ENCODE results near the gene TRAF5. TPM values are rescaled to one million over a fixed set of nuclear protein-coding genes. Genes with fewer than 3 reads are reported as not detected.

Gene TRAF5
- polyA plus RNA-seq, 2 of the 4 experiments (the other 2 are of a cell fraction): 8.2 to 14.6 TPM

- no peak for DNase-seq (ENCODE audit: low read depth in 1 of 2, low spot score in 1 of 2)
- Histone ChIP-seq H3K27ac (no peak overlapping the region), H3K9me3 (no peaks in the 10 kb centered on the region), H3K4me2 (no peak overlapping the region), H3K4me1 (0 out of 3 replicates have a peak, but pooled peaks cover 5% of the 10 kb centered on the region), H3K4me3 (no peak overlapping the region)
- no peak for TF ChIP-seq EP300 (IDR thresholded peaks at IDR 0.05)
- no peak for TF ChIP-seq RFX5 (IDR thresholded peaks at IDR 0.05)
- TF ChIP-seq CEBPB (IDR thresholded peaks at IDR 0.05): no peak
- TF ChIP-seq CBX2 (IDR thresholded peaks at IDR 0.05; ENCODE audit: borderline replicate concordance, low read depth): no peak
- TF ChIP-seq SREBF2 (IDR thresholded peaks at IDR 0.05): no peak
- no peak for TF ChIP-seq TP53 (CRISPR knock-in tag; IDR thresholded peaks at IDR 0.05)
- no peak for TF ChIP-seq FOSB (CRISPR knock-in tag; IDR thresholded peaks at IDR 0.05)
- TF ChIP-seq ELK1 (IDR thresholded peaks at IDR 0.05; ENCODE audit: low read depth, low read length): no peak
- no peak for TF ChIP-seq RNF2 (IDR thresholded peaks at IDR 0.05; ENCODE audit: borderline replicate concordance, low read depth)
- no peak for TF ChIP-seq KDM5A (IDR thresholded peaks at IDR 0.05)
- no peak for TF ChIP-seq HOXB13 (CRISPR knock-in tag; IDR thresholded peaks at IDR 0.05; ENCODE audit: low read depth)
- TF ChIP-seq RARB (CRISPR knock-in tag; IDR thresholded peaks at IDR 0.05): no peak
- no peak for TF ChIP-seq RAD21 (conservative IDR thresholded peaks at IDR 0.05 in 1 of 2, IDR thresholded peaks at IDR 0.05 in 1 of 2)
- TF ChIP-seq ZNF302 (CRISPR knock-in tag; IDR thresholded peaks at IDR 0.05): no peak
- no peak for TF ChIP-seq ZC3H11A (IDR thresholded peaks at IDR 0.05)
- TF ChIP-seq EHF (CRISPR knock-in tag; IDR thresholded peaks at IDR 0.05): no peak
- TF ChIP-seq, protein P1, sequence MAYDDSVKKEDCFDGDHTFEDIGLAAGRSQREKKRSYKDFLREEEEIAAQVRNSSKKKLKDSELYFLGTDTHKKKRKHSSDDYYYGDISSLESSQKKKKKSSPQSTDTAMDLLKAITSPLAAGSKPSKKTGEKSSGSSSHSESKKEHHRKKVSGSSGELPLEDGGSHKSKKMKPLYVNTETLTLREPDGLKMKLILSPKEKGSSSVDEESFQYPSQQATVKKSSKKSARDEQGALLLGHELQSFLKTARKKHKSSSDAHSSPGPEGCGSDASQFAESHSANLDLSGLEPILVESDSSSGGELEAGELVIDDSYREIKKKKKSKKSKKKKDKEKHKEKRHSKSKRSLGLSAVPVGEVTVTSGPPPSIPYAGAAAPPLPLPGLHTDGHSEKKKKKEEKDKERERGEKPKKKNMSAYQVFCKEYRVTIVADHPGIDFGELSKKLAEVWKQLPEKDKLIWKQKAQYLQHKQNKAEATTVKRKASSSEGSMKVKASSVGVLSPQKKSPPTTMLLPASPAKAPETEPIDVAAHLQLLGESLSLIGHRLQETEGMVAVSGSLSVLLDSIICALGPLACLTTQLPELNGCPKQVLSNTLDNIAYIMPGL (CRISPR knock-in tag; IDR thresholded peaks at IDR 0.05; ENCODE audit: borderline replicate concordance): no peak
- TF ChIP-seq CHD4 (IDR thresholded peaks at IDR 0.05; ENCODE audit: borderline replicate concordance): no peak
- TF ChIP-seq HDAC2 (IDR thresholded peaks at IDR 0.05): no peak
- TF ChIP-seq HES2 (IDR thresholded peaks at IDR 0.05): no peak
- ATAC-seq: no peak
- CTCF ChIA-PET: interaction anchor here (0.6 to 0.7 kb wide), 2 partner anchors 8 to 477 kb away, joined by 3 read pairs; no protein-coding TSS in a partner anchor
- POLR2A ChIA-PET: no interaction called here
- FAIRE-seq: no peak
- WGBS (ENCODE audit: missing lambda C conversion rate): 85% methylated on average over 1 of the region's 1 CpG
Measured at GRCh38 chr1:211424018-211424417, 97.4 kb downstream of the TRAF5 start.

Other genes starting within 250 kb of the TRAF5 start
- 7.9 and 8.4 TPM in 2 replicates for gene KCNH1, start 192.7 kb upstream of the TRAF5 start, polyA plus RNA-seq (2011; rRNA removed)
- gene KCNH1, start 192.7 kb upstream of the TRAF5 start, polyA plus RNA-seq (2017; fragmentation: RNase III; extraction: RNeasy Plus Mini Kit Qiagen cat#74134 plus additional on column Dnase treatment): 5.1 to 5.7 TPM (median 5.3 TPM) in 3 replicates
- 33.7 and 40.7 TPM in 2 replicates for gene RCOR3, start 67.5 kb upstream of the TRAF5 start, polyA plus RNA-seq (2011; rRNA removed)
- gene RCOR3, start 67.5 kb upstream of the TRAF5 start, polyA plus RNA-seq (2017; fragmentation: RNase III; extraction: RNeasy Plus Mini Kit Qiagen cat#74134 plus additional on column Dnase treatment): 16.1 to 19.0 TPM (median 16.3 TPM) in 3 replicates
- gene RD3, start 165.3 kb downstream of the TRAF5 start, polyA plus RNA-seq (2011; rRNA removed): not detected in 2 replicates
- not detected in 3 replicates for gene RD3, start 165.3 kb downstream of the TRAF5 start, polyA plus RNA-seq (2017; fragmentation: RNase III; extraction: RNeasy Plus Mini Kit Qiagen cat#74134 plus additional on column Dnase treatment)